Liver (tissue), 3 donors: Measurements from ENCODE around the gene TRUB2.

ENCODE experiments used
- HNF4A ChIP-seq, 2 donors: conservative IDR thresholded peaks; 2 replicates each; pipeline ENCODE4 v1.6.1; 2016; ENCODE audit warnings: antibody characterized with exemption in 2 of 2, mild to moderate bottlenecking in 2 of 2
- TF ChIP-seq, protein P1 (sequence below): fragments of 150-350 bp; IDR thresholded peaks from 2 replicates; pipeline ENCODE4 v1.5.1; 2017; ENCODE audit warnings: improper control_type of control experiment, low read depth, low read length; ENCODE audit not compliant: missing input control
- TF ChIP-seq, protein P2 (sequence below): IDR thresholded peaks from 2 replicates; pipeline ENCODE4 v1.6.1; 2016; ENCODE audit warnings: antibody characterized with exemption
- donor health status: healthy.
- donor health status: healthy.

DNA sequence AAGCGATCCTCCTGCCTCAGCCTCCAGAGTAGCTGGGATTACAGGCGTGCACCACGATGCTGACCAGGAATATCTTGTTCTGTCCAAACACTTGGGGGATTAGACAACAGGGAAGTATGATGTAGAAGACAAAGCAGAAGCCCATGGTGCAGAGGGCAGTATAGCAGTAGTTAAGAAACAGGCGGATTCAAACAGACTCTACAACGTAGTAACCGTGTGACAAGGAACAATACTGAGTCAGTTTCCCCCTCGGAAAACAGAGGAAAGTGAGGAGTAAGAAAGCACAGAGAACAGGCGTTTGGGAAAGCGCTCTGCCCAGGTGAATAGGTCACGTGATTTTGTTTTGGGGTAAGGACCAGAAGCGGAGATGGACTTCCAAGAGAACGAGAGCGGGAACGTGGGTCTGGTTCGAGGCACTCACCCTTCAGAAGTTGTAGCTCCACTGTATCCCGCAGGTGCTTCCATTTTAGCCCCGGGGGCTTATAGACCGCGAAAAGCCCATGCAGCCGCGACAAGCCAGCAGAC is 306 bp downstream of the TRUB2 start:
- TF ChIP-seq, protein P1, sequence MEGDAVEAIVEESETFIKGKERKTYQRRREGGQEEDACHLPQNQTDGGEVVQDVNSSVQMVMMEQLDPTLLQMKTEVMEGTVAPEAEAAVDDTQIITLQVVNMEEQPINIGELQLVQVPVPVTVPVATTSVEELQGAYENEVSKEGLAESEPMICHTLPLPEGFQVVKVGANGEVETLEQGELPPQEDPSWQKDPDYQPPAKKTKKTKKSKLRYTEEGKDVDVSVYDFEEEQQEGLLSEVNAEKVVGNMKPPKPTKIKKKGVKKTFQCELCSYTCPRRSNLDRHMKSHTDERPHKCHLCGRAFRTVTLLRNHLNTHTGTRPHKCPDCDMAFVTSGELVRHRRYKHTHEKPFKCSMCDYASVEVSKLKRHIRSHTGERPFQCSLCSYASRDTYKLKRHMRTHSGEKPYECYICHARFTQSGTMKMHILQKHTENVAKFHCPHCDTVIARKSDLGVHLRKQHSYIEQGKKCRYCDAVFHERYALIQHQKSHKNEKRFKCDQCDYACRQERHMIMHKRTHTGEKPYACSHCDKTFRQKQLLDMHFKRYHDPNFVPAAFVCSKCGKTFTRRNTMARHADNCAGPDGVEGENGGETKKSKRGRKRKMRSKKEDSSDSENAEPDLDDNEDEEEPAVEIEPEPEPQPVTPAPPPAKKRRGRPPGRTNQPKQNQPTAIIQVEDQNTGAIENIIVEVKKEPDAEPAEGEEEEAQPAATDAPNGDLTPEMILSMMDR = no peak
- TF ChIP-seq, protein P2, sequence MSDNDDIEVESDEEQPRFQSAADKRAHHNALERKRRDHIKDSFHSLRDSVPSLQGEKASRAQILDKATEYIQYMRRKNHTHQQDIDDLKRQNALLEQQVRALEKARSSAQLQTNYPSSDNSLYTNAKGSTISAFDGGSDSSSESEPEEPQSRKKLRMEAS = no peak
- TF ChIP-seq HNF4A (conservative IDR thresholded peaks at IDR 0.05) = no peak
